ENCODE data around the gene MC1R.

Gene MC1R

DNA sequence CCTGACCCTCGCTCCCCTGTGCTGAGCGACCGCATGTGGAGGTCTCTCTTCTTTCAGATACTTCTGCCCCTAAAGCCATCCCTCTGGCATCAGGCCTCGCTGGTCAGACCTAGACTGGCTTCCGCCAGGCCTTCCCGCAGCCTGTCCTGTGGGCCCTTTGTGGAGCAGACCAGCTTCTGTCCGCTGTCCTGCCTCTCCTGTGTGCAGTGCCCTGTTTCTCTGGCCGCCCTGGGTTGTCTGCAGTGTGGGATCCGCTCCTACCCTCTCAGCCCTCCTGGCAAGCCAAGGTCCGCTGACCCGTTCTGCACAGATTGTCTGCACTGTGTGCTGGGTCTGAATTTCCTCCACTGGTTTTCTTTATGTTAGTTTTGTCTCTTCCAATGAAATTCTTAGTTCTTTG, 21.5 kb upstream of the MC1R start:
- DNase-seq (ENCODE audit: low spot score): no peak

GRCh38 chr16:89898201-89898967, 20.3 kb upstream of the MC1R start:
- no peak for DNase-seq (ENCODE audit: low spot score)

- no peak for DNase-seq (ENCODE audit: low spot score)
Measured at GRCh38 chr16:89899879-89900481, 18.7 kb upstream of the MC1R start.

DNA sequence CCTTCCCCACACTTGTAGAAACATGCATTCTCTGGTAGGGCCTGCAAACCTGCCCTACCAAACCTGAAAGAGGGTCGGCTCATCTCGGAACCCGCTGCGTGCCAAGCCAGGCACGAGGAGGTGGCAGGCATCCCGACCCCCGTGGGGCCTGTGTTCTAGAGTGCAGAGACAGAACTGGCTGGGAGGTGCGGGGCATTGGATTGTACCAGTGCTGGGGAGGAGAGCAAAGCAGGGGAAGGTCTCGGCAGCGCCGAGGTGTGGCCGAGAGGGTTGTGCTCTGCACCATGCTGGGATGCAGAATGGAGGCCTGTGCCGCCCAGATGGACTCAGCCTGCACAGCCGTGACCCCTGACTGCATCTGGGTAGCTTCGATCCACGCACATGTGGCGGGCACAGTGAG, 17.8 kb upstream of the MC1R start:
- no peak for DNase-seq (ENCODE audit: low spot score)

DNA sequence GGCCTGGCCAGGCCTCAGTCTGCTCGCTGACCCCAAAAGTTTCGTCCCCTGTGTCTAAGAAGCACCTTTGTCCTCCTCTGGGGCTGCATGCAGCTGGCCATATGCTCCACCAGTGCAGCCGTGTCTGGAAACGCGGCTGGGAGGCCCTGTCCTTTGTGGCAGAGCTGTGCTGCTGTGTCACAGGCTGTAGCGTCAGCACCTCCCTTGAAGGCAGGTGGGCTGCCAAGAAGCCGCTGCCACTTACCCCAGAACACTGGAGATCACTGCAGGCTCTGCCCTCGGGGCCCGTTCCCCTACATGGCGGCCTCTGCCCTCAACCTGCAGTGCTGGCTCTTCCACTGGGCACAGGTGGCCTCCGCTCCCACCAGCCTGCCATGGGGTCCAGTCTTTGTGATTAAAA, 15.7 kb upstream of the MC1R start:
- no peak for DNase-seq (ENCODE audit: low spot score)

DNA sequence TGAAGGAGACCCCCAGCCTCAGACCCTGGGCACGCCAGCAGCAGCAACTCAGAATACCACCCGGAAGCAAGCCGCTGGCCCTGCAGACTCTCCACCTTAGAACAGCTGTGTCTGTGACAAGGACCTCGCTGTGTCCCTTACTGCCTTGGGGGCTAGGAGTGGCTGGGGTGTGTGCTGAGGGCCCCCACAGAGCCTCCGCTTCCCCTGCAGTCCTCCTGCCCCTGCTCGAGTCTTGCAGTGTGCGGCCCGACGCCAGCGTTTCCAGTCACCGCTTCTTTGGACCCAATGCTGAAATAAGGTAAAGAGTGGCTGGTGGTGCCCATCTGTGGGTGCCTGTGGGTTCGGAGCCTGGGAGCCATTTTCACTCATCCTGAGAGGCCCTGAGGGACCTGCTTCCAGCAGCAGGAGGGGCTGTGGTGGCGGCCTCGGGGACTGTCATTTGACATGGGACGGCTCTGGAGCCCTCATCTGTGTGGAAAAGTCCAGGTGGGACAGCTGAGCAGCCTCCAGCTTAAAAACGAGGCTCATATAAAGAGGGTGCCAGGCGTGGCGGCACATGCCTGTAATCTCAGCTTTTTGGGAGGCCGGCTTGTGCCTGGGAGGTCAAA, 14.7 kb upstream of the MC1R start:
- DNase-seq (ENCODE audit: low spot score): no peak

- DNase-seq (ENCODE audit: low spot score): no peak
Measured at GRCh38 chr16:89904606-89905510, 13.8 kb upstream of the MC1R start.

DNA sequence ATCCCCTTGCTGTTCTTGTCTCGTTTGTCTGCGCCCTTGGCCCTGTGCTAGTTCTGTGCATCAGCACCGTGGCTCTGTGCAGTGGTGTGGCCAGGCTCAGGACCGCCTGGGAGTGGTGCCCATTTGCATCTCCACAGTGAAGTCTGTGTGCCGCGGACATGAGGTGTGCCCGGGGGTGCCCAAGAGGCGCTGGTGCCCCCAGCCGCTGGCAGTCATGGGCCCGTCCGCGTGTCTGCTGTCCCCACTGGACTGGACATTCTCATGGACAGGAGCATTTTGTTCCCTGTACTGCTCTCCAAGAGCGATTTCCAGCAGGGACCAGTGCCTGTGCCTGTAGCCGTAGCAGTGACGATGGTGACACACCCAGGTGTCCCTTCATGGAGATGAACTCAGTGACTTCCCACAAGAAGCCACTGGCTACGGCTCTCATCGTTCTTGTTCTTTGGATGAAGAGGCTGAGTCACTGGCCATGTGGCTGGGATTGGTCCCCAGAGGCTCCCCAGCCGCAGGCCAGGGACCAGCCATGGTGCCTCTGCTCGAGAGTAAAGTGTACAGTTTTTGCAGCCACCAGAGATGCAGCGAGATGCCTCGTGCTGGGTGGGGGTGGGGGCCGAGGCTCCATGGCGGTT, 13.0 kb upstream of the MC1R start:
- DNase-seq (ENCODE audit: low spot score): no peak

DNA sequence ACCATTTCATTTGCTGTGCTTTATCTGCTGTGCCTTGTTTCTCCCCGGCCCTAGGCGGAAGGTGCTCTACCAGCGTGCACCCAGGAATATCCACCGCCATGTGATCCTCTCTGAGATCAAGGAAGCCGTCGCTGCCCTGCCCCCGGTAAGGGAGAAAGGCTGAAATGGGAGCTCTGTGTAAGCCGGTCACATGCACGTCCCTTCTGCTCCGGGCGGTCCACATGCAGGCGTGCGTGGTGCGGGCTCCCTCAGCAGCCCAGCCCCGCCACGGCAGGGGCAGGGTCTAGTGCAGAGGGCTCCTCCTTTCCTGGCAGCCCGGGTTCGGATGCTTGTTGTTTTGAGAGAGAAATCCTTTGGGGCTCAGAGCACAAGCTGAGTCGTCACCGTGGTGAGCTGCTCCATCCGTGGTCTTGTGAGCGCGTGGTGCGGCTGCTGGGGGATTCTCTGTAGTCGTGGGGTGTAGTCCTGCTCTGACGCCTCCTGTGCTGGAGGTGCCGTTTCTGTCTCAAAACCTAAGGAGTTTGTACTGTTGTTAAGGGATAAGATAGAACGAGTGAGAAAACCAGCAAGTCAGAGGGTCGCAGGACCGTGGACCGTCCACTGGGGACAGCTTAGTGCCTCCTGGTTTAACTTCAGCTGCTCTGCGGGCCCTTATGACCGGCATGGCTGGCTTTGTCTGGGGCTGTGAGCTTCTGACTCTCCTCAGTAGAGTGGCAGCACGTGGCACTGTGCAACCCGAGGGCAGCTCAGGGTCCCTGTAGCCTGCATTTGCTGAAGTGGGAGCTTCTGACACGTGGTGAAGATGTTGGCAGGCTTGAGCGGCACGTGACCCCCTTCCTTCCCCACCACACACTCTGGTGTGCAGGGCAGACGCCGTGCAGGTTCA, 12.3 kb upstream of the MC1R start:
- no peak for DNase-seq (ENCODE audit: low spot score)

- DNase-seq (ENCODE audit: low spot score): no peak
Measured at GRCh38 chr16:89907055-89907814, 11.4 kb upstream of the MC1R start.

GRCh38 chr16:89908236-89908635, 10.4 kb upstream of the MC1R start:
- DNase-seq (ENCODE audit: low spot score): no peak

GRCh38 chr16:89909777-89910716, 8.6 kb upstream of the MC1R start:
- peak; percentile 49 for DNase-seq (ENCODE audit: low spot score)

DNA sequence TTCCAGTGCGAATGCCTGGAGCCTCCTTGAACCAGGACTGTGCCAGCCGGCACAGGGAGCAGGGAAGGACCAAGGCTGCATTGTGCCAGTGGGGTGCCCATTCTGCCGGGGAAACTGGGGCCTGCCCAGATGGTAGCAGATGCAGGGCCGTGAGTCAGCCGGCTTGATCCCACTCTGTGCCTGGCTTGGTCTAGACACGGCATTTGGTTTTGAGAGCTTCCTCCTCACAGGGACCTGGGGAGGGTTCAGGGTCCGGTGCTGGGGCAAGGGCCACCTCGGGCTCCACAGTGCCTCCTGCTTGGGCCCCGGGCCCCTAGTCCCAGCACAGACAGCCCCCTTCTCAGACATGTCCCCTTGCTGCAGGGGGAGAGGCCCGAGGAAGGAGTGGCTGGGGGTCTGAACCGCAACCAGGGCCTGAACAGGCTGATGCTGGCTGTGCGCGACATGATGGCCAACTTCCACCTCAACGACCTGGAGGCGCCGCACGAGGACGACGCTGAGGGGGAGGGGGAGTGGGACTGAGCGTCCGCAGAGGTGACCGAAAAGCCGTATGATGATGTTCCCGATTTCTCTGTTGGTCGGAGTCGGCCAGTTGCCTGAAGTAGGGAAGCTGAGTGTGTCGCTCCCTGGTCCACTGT, 7.8 kb upstream of the MC1R start:
- no peak for DNase-seq (ENCODE audit: low spot score)

DNA sequence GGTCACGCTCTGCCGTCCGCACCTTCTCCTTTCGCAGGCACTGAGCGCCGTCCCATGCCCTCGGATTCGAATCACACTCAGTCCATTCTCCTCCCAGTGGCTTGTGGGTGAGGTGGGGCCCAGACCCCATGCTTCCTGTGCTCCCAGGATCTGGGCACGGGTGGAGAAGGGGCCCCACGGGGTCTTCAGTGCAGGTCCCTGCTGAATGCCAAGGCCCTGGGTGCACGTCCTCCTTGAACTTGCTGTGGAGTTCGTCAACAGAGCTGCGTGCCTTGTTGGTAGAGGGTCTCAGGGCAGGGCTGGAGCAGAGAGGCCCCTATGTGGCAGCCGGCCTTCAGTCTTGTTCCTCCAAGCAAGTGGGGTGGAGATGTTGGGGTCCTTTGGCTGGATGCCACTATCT, 7.3 kb upstream of the MC1R start:
- no peak for DNase-seq (ENCODE audit: low spot score)

- DNase-seq (ENCODE audit: low spot score): no peak
Measured at GRCh38 chr16:89912143-89912542, 6.5 kb upstream of the MC1R start.

DNA sequence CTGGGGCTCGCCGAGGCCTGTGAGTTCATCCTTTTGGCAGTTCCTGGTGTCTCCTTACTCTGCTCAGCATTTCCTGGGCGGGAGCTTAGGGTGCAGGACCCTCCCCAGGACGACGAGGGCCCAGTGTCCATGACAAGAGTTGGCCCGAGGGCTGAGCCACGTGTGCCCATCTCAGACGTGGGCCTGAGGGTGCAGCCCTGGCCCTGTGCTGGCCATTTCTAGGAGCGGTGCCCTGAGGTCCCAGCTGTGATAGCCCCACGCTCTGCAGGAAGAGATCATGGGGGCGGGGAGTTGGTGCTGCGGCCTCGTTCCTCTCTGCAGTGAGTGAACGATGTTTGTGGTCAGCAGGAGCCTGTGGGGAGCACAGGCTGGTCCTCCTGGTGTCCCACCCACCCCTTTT, 6.0 kb upstream of the MC1R start:
- no peak for DNase-seq (ENCODE audit: low spot score)

- DNase-seq (ENCODE audit: low spot score): no peak
Measured at GRCh38 chr16:89913408-89914387, 5.0 kb upstream of the MC1R start.

Measured in LoVo (cell line).